ENCODE measurements around the gene CHSY1.

The CHSY1 gene

DNA sequence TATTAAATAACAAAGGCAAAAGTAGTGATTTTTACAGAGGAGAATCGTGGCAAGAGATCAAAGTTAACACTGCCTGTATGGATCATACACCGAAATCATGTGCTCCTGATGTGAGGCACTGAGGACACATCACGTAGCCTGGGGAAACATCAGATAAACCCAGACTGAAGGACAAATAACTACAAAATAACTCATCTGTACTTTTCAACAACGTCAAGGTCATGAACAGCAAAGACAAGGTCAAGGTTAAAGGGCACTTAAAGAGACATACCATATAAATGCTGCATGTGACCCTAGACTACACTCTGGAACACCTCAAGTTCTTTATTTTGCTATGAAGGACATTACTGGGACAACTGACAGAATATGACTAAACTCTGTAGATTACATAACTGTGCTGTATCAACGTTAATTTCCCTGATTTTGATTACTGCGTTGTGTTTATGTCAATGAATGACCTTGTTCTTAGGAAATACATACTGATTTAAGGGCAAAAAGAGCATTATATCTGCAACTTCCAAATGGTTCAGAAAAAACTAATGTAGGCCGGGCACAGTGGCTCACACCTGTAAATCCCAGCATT lies 48.1 kb downstream of the CHSY1 start:
- TF ChIP-seq, protein P1, sequence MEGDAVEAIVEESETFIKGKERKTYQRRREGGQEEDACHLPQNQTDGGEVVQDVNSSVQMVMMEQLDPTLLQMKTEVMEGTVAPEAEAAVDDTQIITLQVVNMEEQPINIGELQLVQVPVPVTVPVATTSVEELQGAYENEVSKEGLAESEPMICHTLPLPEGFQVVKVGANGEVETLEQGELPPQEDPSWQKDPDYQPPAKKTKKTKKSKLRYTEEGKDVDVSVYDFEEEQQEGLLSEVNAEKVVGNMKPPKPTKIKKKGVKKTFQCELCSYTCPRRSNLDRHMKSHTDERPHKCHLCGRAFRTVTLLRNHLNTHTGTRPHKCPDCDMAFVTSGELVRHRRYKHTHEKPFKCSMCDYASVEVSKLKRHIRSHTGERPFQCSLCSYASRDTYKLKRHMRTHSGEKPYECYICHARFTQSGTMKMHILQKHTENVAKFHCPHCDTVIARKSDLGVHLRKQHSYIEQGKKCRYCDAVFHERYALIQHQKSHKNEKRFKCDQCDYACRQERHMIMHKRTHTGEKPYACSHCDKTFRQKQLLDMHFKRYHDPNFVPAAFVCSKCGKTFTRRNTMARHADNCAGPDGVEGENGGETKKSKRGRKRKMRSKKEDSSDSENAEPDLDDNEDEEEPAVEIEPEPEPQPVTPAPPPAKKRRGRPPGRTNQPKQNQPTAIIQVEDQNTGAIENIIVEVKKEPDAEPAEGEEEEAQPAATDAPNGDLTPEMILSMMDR (IDR thresholded peaks at IDR 0.05), result no peak
- H3K4me3 ChIP-seq, result no peak overlapping the region
- DNase-seq, result no peak
- H3K36me3 ChIP-seq, result no peaks in the 10 kb centered on the region
- no peaks in the 10 kb centered on the region for H3K9me3 ChIP-seq
- H3K4me1 ChIP-seq, result peaks cover 0 to 79% (median 28%) of the 10 kb centered on the region in 4 donors
- H3K27me3 ChIP-seq, result no peaks in the 10 kb centered on the region
- intact Hi-C loops (cut with DNase I; ENCODE audit: low total_unique reads), result no loop called here
- H3K27ac ChIP-seq, result peak overlapping the region in 1 of 2 donors; percentile 11

DNA sequence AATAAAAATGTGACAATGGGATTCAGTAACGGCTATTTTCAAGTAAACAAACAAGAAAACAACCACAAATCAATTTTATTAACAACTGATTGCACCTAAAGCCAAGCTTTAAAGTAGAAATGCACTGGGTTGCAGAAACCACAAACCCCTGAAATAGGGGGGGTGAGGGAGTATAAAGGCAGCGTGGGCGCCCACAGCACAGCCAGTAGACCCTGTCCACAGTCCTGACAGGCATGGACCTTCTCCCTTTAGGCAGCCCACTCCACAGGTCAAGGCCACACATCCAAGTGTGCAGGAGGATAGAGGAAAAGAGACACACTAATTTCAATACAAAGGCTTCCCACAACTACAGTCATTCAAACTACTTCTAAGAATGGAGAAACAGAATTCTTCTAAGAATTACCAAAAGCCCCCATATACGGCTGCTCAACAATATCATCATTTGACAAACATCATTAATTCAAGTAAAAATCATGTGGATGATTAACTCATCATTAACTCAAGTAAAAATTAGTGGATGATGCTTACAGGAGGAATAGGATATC lies 48.7 kb downstream of the CHSY1 start:
- Histone ChIP-seq H3K4me3 (no peak overlapping the region), H3K36me3 (no peaks in the 10 kb centered on the region), H3K27ac (peak overlapping the region in 1 of 2 donors; percentile 11), H3K27me3 (no peaks in the 10 kb centered on the region), H3K9me3 (no peaks in the 10 kb centered on the region), H3K4me1 (peaks cover 0 to 79% (median 28%) of the 10 kb centered on the region in 4 donors)
- intact Hi-C loops (cut with DNase I; ENCODE audit: low total_unique reads), result no loop called here
- TF ChIP-seq, protein P1 (IDR thresholded peaks at IDR 0.05), result no peak
- DNase-seq, result no peak

DNA sequence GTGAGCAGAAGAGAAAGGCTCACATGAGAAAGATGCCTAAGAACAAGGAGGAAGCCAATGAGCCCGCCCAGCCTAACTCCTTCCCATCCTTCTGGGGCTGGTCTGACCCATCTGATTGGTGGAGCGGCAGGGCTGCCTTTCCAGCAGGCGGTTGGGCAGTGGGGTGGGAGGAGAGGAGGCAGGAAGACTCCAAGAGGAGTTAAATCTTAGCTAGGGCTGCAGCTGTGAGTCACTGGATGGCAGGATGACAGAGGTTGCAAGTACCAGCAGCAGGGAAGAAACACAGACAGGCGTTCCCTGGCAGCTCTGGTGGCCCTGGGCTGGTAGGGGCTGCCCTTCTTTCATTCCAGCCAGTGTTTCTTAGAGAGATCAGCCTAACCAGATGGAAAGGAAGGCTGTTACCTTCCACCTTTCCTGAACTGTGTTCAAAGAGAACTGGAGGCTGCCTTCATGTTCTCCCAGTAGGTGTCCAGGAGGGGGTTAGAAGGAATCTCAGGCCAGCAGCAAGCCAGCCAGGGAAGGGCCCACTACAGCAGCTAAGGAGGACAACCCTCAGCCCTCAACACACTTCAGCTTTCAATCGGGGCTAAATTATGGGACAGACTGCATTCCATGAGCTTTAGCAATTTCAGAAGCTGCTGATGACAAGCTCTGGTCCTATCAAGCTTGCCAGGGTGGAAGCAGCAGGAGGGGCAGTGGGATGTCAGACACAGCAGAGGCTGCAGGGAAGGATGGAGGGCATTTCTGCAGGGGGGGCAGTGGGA lies 50.3 kb downstream of the CHSY1 start:
- Histone ChIP-seq H3K36me3 (no peaks in the 10 kb centered on the region), H3K27me3 (no peaks in the 10 kb centered on the region), H3K4me1 (peaks cover 0 to 66% (median 27%) of the 10 kb centered on the region in 4 donors), H3K9me3 (no peaks in the 10 kb centered on the region), H3K4me3 (no peak overlapping the region), H3K27ac (peak overlapping the region; percentile 72 to 80)
- DNase-seq, result peak; percentile 97 to 99
- intact Hi-C loops (cut with DNase I; ENCODE audit: low total_unique reads), result loop anchor here (2.0 kb wide), 1 partner anchor 49 kb away; no protein-coding TSS in a partner anchor
- TF ChIP-seq, protein P1 (IDR thresholded peaks at IDR 0.05), result no peak

DNA sequence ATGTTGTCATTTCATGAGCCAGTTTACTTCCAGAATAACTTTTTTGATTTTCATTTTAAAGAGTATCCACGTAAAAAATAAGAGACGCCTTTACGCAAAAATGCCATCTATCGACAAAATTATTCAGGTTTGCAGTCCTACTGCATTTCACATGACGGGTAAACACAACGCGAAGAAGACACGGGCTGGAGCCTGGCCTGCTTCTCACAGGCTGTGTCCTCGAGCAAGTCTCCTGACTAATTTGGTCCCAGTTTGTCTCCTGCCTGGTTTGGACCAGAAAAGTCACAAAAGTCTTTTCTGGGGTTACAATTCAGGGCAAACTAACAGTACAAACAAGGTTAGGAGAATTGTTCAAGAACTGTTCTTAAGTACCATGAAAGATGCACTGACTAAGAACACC lies 51.7 kb downstream of the CHSY1 start:
- Histone ChIP-seq H3K4me3 (no peak overlapping the region), H3K36me3 (no peaks in the 10 kb centered on the region), H3K27me3 (no peaks in the 10 kb centered on the region), H3K27ac (peak overlapping the region; percentile 72 to 80), H3K9me3 (no peaks in the 10 kb centered on the region), H3K4me1 (peaks cover 0 to 58% (median 27%) of the 10 kb centered on the region in 4 donors)
- no peak for DNase-seq
- TF ChIP-seq, protein P1 (IDR thresholded peaks at IDR 0.05), result no peak
- intact Hi-C loops (cut with DNase I; ENCODE audit: low total_unique reads), result loop anchor here (2.0 kb wide), 1 partner anchor 51 kb away; no protein-coding TSS in a partner anchor

DNA sequence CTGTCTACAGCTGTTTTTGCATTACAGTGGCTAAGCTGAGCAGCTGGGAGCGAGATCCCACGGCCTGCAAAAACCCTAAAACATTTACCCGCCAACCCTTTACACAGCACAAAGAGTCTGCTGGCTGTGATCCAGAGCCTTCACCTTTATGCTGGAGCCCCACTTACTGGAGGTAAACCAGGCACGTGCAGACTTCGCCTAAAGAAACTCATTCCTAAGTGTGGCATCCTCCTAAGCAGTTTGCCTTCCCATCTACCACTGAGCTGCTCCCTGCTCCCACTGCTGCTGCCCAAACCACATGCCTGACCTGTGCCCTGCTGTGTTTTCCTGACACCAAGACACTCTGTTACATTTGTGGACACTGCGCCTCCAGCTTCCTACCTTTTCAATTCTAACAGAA lies 53.0 kb downstream of the CHSY1 start:
- intact Hi-C loops (cut with DNase I; ENCODE audit: low total_unique reads), result no loop called here
- Histone ChIP-seq H3K4me1 (peaks cover 0 to 56% (median 30%) of the 10 kb centered on the region in 4 donors), H3K27me3 (no peaks in the 10 kb centered on the region), H3K27ac (peak overlapping the region; percentile 72 to 80), H3K9me3 (no peaks in the 10 kb centered on the region), H3K36me3 (no peaks in the 10 kb centered on the region), H3K4me3 (no peak overlapping the region)
- TF ChIP-seq, protein P1 (IDR thresholded peaks at IDR 0.05), result no peak
- DNase-seq, result no peak
